PC-9 (cell line): ENCODE measurements around the gene PHF23.

ENCODE experiments used
- EZH2 ChIP-seq: fragments of 200-600 bp; sonication (generic); IDR thresholded peaks from 2 replicates; pipeline ENCODE4 v1.8.0; 2017; ENCODE audit warnings: antibody characterized with exemption, low read depth
- TF ChIP-seq, protein P1 (sequence below): fragments of 200-600 bp; sonication (generic); conservative IDR thresholded peaks from 2 replicates; pipeline ENCODE4 v1.6.1; 2017; ENCODE audit warnings: mixed run types, antibody characterized with exemption, mild to moderate bottlenecking, moderate library complexity

DNA sequence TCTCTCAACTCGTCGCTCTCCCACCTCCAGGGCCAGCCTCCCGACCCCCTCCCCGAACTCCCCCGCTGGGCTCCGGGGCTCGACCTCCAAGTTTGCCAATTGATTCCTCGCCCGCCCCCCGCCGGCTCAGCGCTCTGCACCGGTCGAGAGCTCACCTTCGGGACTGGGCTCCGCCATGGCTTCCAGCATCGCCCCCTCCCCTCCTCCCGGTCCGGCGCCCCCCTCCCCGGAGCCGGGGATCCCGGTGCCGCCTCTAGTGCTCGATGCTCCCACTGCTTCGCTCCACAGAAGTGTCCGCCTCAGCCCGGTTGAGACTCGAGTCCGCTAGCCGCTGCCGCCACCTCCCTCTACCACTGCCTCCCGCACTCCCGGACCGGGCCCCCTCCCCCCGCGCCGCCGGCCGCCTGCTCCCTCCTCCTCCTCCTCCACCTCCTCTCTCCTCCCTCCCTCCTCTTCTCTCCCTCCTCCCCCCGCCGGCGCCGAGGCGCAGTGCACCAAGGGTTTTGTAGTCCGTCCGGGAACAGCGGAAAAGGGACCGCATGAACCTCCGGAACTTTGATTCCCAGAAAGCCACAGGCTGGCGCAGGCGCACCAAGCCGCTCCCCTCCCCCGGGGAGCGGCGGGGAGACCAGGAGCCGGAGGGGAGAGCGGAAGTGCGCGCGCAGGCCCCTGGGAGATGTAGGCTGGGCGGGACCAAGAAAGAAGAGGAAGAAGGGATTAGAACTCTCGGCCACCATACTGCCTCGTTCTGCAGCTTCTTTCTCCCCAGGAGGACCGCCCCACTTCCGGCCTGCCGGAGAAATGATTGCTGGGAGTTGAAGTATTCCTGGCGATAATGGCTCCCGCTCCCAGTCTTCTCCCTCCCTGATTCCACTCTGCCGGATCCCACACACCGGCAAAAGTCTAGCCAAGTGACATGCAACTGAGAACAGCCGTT, at the start of gene PHF23:
- TF ChIP-seq, protein P1, sequence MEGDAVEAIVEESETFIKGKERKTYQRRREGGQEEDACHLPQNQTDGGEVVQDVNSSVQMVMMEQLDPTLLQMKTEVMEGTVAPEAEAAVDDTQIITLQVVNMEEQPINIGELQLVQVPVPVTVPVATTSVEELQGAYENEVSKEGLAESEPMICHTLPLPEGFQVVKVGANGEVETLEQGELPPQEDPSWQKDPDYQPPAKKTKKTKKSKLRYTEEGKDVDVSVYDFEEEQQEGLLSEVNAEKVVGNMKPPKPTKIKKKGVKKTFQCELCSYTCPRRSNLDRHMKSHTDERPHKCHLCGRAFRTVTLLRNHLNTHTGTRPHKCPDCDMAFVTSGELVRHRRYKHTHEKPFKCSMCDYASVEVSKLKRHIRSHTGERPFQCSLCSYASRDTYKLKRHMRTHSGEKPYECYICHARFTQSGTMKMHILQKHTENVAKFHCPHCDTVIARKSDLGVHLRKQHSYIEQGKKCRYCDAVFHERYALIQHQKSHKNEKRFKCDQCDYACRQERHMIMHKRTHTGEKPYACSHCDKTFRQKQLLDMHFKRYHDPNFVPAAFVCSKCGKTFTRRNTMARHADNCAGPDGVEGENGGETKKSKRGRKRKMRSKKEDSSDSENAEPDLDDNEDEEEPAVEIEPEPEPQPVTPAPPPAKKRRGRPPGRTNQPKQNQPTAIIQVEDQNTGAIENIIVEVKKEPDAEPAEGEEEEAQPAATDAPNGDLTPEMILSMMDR, result no peak
- no peak for TF ChIP-seq EZH2
